HG03520 (cell line): ENCODE results near the gene TRIM25.
"Not testable (repeated sequence)": the region's sequence is repeated elsewhere in the genome, so short reads cannot be mapped to it uniquely, and the experiment has no call there.

Source experiments
- ATAC-seq: cut with Tn5 transposase; IDR thresholded peaks from one replicate; pipeline ENCODE4 v1.9.1; 2021; ENCODE audit warnings: mild to moderate bottlenecking, moderate library complexity; ENCODE audit not compliant: unreplicated experiment

TRIM25 gene

DNA sequence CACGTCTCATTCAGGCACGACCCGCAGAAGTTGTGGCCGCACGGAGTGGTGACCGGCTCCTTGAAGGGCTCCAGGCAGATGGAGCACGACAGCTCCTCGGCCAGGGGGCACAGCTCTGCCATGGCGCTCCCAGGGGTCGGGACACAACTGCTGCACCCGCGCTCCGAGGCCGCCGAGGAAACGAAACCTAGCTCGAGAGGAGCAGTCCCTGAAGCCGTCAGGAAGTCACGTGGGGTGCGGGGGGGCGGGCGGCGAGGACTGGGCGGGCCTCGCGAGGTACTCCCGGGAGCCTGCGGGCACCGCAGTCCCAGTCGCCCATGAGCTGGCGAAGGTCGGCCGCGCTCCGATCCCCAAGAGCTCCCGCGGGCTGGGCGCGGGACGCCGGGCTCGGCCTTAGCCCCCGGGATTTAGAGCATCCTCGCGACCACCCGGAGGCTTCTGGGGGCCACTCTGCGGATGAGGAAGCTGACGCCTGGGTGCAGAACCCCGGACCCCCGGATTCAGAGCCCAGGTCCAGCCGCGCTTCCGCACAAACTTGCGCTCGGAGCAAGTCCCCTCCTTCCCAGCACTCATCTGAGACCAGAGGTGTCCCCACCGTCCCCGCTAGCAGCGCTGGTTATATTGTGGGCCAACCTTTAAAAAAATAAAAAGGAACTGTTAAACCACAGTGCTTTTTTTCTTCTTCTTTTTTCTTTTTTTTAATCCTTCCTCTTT is at the start of gene TRIM25:
Gene TRIM25, minus strand, starts transcription at position 183 of the 714 bp plus-strand sequence. Its CDS starts 61 bp downstream, at position 122.
- peak; percentile 57 for ATAC-seq

- peak; percentile 89 for ATAC-seq
Measured at GRCh38 chr17:56960596-56961538, 47.0 kb upstream of the TRIM25 start, which contains the start of gene COIL. Gene COIL (minus strand): TSS chr17:56961050. CDS start chr17:56961019, 31 bp downstream.

GRCh38 chr17:56956992-56957391 is 43.1 kb upstream of the TRIM25 start:
- ATAC-seq = no peak

GRCh38 chr17:56949595-56949994 is 35.7 kb upstream of the TRIM25 start:
- ATAC-seq = no peak

DNA sequence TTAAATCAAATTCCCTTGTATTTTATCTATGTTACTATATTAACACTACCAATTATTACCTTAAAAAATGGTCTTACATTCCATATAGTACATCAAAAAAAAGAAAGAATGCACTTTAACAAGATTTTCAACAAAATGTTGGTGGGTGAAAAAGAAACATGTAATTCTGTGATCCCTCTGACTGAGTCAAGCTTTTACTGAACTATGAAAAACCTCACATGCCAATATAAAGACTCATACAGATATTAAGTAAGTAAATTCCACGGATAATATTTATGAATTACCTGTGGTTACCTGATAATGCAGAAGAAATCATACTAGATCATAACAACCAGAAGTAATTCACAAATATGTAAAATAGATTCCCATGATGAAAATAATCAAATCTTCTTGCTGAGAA is 34.6 kb upstream of the TRIM25 start:
- ATAC-seq = no peak

GRCh38 chr17:56947741-56948140 is 33.9 kb upstream of the TRIM25 start:
- no peak for ATAC-seq

DNA sequence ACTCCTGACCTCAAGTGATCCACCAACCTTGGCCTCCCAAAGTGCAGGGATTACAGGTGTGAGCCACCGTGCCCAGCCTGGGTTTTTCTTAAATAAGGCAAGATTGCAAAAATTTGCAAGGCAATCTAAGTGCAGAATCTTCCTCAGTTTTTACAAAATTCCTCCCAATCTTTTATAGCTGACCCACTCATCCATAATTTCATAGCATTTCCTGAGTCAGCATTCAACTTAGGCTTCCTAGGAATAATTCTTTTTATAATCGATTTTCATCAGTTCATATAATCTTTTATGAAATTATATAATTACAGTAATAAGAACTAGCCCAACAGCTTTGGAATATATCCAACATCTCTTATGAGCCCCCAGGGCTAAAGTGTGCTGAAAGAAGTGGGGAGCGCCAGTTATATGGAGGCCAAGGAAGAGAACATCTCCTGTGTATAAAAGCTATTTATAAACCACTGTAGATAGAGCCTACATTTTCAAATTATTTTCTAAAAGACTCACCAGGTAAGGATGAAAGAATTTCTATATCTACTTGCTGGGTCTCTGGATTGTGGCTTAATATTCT is 32.2 kb upstream of the TRIM25 start:
- no peak for ATAC-seq

DNA sequence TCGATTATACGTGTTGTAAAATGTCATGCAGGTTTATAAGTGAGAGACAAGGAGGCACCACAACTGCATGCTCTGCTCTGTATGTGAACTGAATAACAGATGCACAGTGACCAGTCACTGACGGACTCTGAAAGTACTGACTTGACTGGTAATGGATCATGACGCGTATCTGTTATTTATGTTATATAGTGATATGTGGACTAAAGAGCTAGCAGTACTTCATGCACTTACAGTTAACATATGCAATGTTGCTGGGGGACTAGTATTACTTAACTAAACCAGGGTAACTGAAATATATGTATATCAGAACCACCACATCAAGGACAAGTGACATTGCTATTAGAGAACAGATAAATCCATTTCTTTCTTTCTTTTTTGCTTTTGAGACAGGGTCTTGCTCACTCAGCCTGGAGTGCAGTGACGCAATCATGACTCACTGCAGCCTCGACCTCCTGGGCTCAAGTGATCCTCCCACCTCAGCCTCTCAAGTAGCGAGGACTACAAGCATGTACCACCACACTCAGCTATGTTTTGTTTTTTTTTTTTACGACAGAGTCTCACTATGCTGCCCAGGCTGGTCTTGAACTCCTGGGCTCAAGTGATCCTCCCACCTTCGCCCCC is 29.8 kb upstream of the TRIM25 start:
- ATAC-seq = no peak

GRCh38 chr17:56939869-56940484 is 26.1 kb upstream of the TRIM25 start:
- ATAC-seq = no peak

DNA sequence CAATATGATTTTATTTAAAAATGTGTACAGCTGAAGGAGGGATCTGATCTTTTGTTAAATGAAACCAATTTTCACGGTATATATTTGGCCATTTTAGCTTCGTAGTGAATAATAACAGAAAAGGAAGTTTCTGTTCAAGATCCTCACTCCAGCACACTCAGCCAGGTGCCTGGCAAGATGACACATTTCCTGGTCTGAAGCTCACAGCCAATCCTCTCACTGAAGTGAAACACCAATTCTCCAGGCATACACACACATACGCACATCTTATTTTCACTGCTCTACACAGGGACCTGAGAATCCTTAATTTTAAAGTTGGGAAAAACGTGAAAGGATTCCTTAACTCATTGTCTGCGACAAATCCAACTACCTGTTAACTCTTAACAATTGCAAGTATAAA is 24.4 kb upstream of the TRIM25 start:
- not testable (repeated sequence) for ATAC-seq

GRCh38 chr17:56937687-56938086 is 23.8 kb upstream of the TRIM25 start:
- ATAC-seq = no peak

- ATAC-seq = no peak
Measured at GRCh38 chr17:56936697-56937322, 23.0 kb upstream of the TRIM25 start.

GRCh38 chr17:56935461-56935860 is 21.6 kb upstream of the TRIM25 start:
- ATAC-seq = no peak

DNA sequence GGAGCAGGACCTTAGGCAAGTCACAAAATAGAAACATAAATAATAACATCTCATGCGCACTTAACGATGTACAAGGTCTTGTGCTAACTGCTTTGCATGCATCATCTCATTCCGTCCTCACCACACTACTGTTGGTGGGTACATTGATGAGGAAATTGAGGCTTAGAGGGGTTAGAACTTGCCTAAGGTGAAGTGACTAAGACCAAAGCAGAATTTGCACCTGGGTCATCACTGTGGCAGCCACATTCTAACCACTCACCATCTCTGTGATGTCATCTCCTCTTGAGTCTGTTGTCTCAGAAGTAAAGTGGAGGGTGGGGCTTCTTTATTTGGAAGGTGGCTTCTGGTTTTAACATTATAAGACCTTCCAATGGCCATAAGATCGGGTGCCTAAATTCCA is 20.4 kb upstream of the TRIM25 start:
- no peak for ATAC-seq

DNA sequence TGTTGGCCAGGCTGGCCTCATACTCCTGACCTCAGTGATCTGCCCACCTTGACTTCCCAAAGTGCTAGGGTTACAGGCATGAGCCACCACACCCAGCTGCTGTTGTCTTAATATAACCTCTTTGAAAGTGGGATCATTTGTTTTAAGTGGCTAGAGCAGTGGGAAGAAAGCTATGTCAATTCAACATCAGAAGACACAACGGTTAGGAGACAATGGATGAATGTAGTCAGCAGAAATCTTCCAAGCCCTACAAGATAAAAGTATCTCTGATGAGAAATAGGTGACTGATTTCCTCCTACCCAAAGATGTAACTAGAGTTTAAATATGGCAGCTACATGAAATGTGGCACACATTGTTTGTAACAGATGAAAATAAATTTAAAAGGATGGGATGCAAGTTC is 20.0 kb upstream of the TRIM25 start:
- ATAC-seq = no peak

- no peak for ATAC-seq
Measured at GRCh38 chr17:56933151-56933745, 19.4 kb upstream of the TRIM25 start.

DNA sequence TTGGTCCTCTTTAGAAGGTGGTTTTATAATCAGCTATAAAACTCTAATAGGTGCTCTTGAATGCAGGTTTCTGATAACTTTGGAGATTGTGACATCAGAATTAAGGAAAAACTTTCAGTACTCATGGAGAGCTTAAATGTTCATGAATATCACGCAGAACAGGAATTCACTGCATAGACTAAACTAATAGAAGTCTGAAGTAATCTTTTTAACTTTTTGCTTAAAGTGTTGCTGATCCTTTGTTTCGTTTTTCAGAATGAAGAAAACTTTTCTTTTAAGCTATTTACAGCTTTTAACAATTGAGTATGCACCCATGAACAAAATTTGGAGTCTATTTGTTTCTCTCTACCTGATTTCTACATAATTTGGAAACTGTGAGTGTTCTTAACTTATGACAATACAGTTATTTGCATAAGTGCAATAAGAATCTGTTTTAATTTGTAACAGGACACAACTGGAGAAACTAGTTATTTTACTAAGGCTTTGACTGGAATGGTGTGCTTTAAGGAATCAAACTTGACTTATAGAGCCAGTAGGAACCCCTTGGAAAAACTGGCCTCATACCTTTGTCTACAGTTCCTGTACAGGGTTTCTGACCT is 17.0 kb upstream of the TRIM25 start:
- no peak for ATAC-seq

GRCh38 chr17:56929362-56929969 is 15.6 kb upstream of the TRIM25 start:
- ATAC-seq = no peak

- ATAC-seq = no peak
Measured at GRCh38 chr17:56928586-56928985, 14.7 kb upstream of the TRIM25 start.
